ENCODE results near the gene ZMYND12.
"Not testable (repeated sequence)": the region's sequence is repeated elsewhere in the genome, so short reads cannot be mapped to it uniquely, and the experiment has no call there.

Gene ZMYND12, protein sequence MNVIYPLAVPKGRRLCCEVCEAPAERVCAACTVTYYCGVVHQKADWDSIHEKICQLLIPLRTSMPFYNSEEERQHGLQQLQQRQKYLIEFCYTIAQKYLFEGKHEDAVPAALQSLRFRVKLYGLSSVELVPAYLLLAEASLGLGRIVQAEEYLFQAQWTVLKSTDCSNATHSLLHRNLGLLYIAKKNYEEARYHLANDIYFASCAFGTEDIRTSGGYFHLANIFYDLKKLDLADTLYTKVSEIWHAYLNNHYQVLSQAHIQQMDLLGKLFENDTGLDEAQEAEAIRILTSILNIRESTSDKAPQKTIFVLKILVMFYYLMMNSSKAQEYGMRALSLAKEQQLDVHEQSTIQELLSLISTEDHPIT

DNA sequence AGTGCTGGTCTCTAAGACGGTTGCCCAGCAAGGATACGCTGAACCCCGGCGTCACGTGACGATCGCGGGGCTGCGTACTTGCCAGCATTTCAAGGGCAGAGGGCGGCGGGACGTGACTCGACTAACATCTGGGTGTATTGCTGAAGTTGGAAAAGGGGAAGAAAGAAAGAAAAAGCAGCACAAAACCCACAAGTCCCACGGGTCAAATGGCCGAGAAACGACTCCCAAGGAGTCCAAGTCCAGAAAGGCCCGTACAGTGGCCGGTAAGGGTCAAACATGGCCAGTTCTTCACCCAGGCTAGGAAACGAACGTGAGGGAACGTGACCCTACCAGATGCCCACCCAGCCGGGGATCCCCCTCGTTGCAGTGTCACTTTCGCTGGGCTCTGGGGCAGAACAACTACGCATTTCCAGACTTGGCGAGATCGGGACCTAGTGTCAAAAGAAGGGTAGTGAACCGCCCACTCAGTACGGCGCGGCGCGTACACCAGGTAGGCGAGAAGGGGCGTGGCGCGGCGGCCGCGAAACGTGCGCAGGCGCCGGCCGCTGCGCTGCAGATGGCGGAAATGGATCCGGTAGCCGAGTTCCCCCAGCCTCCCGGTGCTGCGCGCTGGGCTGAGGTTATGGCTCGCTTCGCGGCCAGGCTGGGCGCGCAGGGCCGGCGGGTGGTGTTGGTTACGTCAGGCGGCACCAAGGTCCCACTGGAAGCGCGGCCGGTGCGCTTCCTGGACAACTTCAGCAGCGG lies at the start of gene ZMYND12, which contains the start of gene PPCS:
TSS of gene ZMYND12 (minus strand) at position 13 of the 744 bp plus-strand sequence. CDS start 25 bp downstream, outside the sequence.
TSS of gene PPCS (plus strand) at position 534 of the 744 bp plus-strand sequence. CDS start at position 557, 23 bp downstream.
- DNase-seq (ENCODE audit: low read depth, low spot score), result peak; percentile 40
- peak within 1 kb of the TSS; percentile 83 for H3K27ac ChIP-seq

DNA sequence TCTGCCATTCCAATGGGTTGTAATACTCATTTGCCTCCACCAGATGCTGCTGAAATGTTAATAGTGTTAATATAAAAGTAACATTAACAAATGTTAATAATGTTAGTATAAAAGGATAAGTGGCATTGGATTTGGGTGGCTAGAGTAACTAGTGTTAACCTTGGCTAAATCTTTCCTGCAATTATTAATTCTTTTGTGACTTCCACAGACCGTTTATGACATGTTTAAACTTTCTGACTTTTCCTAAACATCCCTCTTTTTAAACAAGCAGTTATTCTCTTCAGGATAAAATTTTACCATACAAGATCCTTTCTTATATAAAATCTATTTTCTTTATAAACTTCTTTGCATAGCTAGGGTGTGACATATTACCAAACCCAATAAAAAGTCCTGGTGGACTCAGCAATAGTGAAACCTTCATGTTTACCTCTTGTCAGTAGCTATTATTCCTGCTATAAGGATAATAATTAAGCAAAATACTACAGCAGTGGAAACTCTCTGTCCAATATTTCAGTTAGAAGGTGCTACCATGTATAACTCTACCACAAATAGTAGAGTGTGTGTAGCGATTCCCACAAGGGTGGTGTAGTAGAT lies 48.8 kb upstream of the ZMYND12 start:
- DNase-seq (ENCODE audit: low read depth, low spot score), result no peak
- H3K27ac ChIP-seq, result no peak overlapping the region

DNA sequence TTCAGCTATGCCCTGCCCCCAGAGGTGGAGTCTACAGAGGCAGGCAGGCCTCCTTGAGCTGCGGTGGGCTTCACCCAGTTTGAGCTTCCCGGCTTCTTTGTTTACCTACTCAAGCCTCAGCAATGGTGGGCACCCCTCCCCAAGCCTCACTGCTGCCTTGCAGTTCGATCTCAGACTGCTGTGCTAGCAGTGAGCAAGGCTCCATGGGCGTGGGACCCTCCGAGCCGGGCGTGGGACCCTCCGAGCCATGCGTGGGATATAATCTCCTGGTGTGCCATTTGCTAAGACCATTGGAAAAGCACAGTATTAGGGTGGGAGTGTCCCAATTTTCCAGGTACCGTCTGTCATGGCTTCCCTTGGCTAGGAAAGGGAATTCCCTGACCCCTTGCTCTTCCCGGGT lies 46.2 kb upstream of the ZMYND12 start:
- not testable (repeated sequence) for H3K27ac ChIP-seq; DNase-seq (ENCODE audit: low read depth, low spot score)

DNA sequence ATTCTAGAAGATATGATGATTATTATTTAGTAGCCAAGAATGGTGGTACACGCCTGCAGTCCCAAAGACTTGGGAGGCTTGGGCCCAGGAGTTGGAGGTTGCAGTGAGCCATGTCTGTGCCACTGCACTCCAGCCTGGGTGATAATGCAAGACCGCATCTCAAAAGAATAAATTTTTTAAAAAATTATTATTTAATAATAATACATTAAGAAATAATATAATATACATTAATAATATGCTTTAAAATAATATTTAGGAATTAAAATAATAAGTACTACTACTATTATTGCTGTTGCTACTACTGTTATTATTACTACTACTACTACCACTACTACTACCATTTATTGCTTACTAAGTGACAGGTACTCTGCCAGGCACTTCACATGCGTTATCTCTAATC lies 34.4 kb upstream of the ZMYND12 start:
- no peak overlapping the region for H3K27ac ChIP-seq
- DNase-seq (ENCODE audit: low read depth, low spot score), result no peak

DNA sequence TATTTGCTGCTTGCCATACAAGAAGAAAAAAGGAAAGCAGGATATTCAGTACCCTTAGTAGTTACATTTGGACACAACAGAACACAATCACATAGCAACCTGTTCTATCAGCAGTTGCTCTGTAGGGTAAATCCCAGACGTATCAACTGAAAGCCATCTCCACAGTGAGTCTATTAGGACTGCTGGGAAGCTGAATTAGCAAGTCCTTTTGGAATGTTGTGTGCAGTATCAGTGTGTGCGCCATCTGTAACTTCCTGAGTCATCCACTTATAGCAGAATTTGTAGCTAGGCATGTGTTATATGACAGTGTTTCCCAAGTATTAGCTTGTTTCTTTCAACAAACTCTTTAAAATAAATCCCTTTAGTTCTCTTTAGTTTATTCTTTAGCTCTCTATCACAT lies 28.6 kb upstream of the ZMYND12 start:
- peak; percentile 71 for DNase-seq (ENCODE audit: low read depth, low spot score)

DNA sequence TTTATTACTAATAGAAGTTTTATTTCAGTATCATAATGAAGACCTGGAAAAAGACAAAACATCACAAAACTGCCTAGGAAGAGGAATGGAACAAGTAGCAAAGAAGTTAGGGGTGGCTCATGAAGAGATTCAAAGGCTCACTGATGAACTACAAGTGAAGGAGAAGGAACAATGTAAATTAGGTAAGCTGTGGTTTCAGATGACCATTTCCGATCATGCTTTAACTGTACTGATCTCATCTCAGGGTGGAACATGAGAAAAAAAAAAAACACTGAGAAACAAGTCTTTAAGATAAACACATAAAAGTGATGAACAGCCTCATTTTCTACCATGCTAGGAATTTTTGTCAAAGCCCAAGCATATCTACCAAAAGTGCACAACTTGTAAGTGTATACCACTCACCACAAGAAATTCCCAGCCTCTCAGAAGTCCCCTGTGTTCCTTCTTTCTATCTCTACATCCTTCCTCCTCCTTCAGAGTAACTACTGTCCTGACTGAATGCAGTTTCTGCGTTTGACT lies 26.9 kb upstream of the ZMYND12 start:
- no peak overlapping the region for H3K27ac ChIP-seq
- no peak for DNase-seq (ENCODE audit: low read depth, low spot score)

More for the DNA sequence above, 28.6 kb upstream of the ZMYND12 start:
- no peak overlapping the region for H3K27ac ChIP-seq

DNA sequence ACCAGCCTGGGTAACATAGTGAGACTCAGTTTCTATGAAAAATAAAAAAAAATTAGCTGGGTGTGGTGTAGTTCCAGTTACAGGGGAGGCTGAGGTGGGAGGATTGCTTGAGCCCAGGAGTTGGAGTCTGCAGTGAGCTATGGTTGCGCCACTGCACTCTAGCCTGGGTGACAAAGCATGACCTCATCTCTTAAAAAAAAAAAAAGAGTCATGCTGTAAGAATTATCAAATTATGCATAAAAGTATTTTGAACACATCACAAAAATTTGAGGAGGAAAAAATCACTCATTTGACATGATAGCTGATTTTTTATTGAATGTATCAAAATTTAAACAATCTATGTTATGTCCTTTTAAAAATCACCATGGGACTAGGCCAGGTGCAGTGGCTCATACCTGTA lies 25.1 kb upstream of the ZMYND12 start:
- no peak for DNase-seq (ENCODE audit: low read depth, low spot score)
- no peak overlapping the region for H3K27ac ChIP-seq

DNA sequence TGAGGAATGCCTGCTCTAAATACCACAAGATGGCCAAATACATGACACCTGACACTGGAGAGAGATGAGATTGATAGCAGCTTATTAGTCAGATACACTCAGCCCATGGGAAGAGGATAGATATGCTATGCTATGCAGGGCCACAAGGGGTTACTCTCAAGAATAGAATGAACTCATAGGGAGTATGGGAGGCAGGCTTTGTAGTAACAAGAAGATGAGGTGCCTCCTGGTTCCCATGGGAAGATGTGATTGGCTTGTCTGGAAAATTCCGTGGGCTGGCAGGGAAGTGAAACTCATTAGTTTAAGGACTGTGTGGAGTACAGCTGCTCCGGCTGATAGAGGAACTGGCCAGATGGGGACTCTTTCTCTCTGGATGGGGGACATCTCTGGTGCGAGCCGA lies 23.8 kb upstream of the ZMYND12 start:
- H3K27ac ChIP-seq, result no peak overlapping the region
- DNase-seq (ENCODE audit: low read depth, low spot score), result no peak

DNA sequence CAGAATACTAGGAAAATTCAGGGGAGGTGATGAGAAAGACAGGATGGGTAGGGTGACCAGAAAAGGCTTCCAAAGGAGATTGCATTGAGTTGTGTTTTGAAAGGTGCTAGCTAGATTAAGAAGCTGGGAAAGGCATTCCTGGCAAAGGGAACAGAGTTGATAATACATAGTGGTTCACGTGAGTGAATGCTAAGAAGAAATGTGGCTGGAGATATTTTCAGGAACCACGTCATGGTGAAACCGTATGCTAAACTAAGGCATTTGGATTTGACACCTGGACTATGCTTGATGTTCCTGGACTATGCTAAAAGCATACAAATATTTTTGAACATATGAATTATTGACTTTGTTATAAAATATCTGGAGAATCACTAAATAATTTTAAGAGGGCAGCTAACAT lies 22.0 kb upstream of the ZMYND12 start:
- H3K27ac ChIP-seq, result no peak overlapping the region
- DNase-seq (ENCODE audit: low read depth, low spot score), result no peak

DNA sequence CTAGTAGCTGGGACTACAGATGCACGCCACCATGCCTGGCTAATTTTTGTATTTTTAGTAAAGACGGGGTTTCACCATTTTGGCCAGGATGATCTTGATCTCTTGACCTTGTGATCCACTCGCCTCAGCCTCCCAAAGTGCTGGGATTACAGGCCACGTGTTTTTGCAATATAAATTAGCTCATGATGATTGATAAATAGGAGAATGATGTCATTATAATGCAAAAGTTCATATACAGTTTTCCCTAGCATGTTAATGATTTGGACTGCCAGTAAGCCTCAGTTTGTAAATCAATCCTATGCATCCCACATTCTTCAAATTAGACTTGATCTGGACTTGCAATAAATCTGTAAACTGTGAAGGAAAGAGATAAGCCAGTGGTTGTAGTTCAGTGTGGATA lies 21.5 kb upstream of the ZMYND12 start:
- not testable (repeated sequence) for H3K27ac ChIP-seq; DNase-seq (ENCODE audit: low read depth, low spot score)

DNA sequence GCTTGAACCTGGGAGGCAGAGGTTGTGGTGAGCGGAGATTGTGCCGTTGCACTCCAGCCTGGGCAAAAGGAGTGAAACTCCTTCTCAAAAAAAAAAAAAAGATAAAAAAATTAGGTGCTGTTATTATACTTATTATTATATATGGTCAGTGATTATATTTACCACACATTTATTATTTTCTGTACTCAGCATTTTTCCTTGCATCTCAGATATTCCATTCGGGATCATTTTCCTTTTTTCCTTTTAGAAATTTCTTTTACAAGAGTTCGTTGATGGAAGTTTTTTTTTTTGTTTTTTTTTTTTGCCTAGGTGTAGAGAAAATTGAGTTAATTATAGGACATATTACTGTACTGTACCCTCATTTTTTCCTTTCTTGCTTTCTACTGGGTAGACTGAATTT lies 20.8 kb upstream of the ZMYND12 start:
- no peak overlapping the region for H3K27ac ChIP-seq
- DNase-seq (ENCODE audit: low read depth, low spot score), result no peak

DNA sequence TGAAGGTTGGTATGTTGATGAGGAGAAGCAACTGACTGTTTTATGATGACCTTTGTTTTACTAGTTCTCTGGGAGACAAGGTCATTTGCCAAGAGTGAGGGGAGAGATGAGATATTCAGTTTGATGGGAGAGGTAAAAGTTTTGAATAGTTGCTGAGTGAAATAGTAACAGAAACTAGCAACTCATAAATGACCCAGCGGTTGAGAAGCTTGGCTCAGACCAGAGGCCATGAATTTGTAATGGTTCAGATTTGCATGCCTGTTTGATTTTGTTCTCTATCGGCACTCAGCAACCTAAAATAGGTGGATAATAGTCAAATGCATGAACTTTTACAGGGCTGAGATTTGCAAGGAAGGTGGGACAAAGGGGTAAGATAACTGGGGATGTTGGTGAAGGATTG lies 13.9 kb upstream of the ZMYND12 start:
- H3K27ac ChIP-seq, result no peak overlapping the region
- no peak for DNase-seq (ENCODE audit: low read depth, low spot score)

DNA sequence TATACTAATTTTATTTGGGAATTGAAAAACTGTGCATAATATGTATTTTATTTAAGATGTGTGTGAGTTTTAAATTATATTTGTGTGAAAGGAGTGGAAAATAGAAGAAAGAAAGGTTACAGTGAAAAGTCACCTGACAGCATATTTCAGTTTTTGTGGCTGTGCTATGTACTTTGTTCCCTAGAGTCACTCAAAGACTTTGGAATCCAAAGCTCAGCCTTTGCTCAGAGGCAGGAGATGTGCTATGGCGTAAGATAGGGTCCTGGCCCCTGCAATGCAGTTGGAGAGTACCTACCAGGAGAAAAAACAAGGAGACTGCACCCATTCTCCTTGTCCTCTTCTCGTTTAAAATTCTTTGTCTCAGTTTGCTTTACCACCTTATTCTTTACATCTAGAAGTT lies 10.2 kb upstream of the ZMYND12 start:
- no peak overlapping the region for H3K27ac ChIP-seq
- DNase-seq (ENCODE audit: low read depth, low spot score), result no peak

DNA sequence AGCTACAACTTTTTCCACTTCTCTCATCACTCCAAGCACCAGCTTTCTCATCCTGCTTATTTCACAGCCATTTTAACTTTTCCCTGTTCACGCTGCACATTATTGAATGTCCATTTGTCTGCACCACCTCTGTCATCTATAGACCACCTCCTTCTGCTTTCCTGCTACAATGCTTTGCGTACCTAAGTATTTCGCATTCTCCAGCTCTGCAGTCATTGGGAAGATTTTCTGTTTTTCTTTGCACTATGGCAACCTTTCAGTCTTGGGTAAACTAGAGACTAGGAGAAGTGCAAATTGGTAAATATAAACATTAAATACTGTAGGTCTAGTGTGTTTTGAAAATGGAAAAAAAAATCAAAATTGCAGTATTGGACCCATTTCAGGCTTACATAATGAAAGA lies 8.1 kb upstream of the ZMYND12 start:
- H3K27ac ChIP-seq, result no peak overlapping the region
- DNase-seq (ENCODE audit: low read depth, low spot score), result no peak

DNA sequence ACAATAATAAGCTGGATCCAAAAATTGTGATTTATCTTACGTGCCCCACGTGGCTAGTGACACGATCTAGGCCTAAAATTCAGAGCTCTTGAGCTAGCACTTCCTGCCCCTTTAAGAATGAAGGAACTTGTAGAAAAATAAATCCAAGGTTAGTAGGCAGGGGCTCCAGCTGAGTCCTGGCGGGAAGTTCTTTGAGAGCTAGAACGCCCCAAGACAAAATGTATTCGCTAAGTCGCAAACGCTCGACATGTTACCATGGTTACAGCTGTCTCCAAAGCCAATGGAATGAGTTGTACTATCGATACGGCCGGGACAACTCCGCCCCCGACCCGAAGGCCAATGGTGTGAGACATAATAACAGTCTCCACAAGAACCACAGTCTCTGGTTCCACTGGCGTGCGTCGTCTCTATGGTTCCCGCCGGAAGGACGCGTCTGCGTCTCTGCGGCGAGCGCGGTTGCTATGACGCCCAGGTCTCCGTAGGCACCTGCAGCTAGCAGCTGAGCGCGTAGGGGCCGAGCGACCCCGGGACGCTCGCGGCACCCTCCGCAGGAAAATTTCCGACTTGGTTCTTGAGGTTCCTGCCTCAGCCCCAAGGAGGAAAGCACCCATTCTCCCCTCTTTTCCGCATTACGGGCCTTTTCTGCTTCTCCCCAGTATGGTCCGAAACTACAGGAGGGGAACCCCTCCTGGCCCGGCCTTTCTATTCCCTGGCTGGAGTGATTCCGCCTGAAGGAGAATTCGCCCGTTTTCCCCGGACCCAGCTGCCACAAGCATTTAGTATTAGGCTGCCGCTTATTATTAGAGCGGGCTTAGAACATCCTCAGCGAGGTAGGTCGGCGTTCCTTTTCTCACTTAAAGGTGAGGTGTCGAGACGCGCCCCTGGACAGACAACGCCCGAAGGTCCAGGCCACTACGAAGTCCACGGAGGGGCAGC lies 7.3 kb upstream of the ZMYND12 start, which contains the start of gene CCDC30:
TSS of gene CCDC30 (plus strand) at position 459 of the 936 bp plus-strand sequence. CDS start 17,266 bp downstream, outside the sequence.
- DNase-seq (ENCODE audit: low read depth, low spot score), result peak; percentile 86
- H3K27ac ChIP-seq, result no peak within 1 kb of the TSS

DNA sequence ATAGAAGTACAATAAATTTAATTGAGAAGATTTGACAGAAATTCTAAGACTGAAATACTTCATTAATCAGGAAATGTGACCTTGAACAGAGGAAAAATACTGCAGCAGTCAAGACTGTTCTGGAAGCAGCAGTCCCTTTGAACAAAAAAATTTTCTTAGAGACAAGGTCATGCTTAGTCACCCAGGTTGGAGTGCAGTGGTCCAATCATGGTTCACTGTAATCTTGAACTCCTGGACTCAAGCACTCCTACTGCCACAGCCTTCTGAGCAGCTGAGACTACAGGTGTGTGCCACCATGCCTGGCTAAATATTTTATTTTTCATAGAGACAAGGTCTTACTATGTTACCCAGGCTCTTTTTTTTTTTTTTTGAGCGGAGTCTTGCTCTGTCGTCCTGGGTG lies 5.4 kb upstream of the ZMYND12 start:
- H3K27ac ChIP-seq, result peak overlapping the region; percentile 2
- no peak for DNase-seq (ENCODE audit: low read depth, low spot score)

DNA sequence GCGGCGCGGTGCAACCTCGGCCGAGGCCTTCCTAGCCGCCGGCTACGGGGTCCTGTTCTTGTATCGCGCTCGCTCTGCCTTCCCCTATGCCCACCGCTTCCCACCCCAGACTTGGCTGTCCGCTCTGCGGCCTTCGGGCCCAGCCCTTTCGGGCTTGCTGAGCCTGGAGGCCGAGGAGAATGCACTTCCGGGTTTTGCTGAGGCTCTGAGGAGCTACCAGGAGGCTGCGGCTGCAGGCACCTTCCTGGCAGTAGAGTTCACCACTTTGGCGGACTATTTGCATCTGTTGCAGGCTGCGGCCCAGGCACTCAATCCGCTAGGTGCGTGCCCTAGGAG lies 900 bp upstream of the ZMYND12 start:
- DNase-seq (ENCODE audit: low read depth, low spot score), result no peak

DNA sequence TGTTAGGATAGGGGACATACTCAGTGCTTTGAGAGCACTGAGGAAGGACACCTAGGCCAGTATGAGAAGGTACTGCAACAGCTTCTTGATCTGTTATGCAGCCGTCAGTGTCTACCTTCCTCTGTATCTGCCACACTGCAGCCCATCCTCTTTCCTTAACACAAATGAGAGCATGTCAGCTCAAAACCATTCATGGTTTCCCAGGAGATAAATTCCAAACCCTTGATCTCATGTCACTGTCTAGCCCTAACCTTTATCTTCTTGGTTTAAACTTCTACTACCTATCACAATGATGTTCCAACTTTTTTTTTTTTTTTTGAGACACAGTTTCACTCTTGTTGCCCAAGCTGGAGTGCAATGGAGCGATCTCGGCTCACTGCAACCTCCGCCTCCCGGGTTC lies 1.4 kb downstream of the ZMYND12 start:
- no peak overlapping the region for H3K27ac ChIP-seq
- no peak for DNase-seq (ENCODE audit: low read depth, low spot score)

More for the DNA sequence above, 900 bp upstream of the ZMYND12 start:
- H3K27ac ChIP-seq, result peak overlapping the region; percentile 83

DNA sequence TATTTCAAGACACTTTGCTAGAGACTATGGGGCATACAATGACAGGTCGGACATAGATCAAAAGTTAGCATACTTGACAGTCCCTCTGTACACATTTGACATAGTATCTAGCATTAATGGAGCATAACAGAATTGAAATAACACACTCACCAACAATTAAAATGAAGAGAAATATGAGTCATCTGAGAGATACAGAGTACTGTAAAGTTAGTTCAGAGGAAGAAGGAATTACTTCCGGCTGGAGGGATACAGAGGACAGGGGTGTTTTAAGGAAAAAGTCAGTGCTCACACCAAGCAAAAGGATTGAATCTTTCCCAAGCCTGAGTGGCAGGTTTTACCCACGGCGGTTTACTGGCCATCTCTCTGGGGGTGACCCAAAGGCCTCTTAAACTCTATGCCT lies 2.4 kb downstream of the ZMYND12 start:
- no peak overlapping the region for H3K27ac ChIP-seq
- DNase-seq (ENCODE audit: low read depth, low spot score), result no peak

DNA sequence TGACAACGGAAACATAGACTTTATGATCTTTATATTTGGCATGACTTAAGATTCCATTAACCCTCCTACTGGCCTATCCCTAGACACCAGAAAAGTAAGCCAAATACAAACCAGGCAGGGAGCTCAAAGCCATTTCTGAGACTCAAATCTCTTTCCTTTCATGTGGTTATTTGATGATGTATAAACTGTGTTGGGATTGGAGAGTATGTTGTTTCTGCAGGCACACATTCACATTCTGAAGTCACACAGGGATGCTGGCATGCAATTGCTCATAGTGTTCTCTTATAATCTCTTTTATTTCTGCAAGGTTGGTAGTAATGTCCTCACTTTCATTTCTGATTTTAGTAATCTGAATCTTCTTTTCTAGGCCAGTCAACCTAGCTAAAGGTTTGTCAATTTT lies 5.8 kb downstream of the ZMYND12 start:
- no peak overlapping the region for H3K27ac ChIP-seq
- DNase-seq (ENCODE audit: low read depth, low spot score), result no peak

Measured in epithelial cell of prostate (primary cell).